Endothelial cell of umbilical vein (primary cell): Measurements from ENCODE around the gene DENND1C. TPM values are rescaled to one million over a fixed set of nuclear protein-coding genes. Genes with fewer than 3 reads are reported as not detected.

Source experiments
- BruUV-seq: library from RNA; stranded (reverse); fragments of 400-500 nt; replicated peaks from 2 replicates; lab custom pipeline; 2021; lab: Mats Ljungman, UMichigan
- CTCF ChIA-PET: fragments of 300-600, 350-600 bp; sonication (Branson Sonifier 250); formaldehyde crosslinking; loops from one replicate; lab custom pipeline; 2021; ENCODE audit warnings: antibody characterized with exemption, inconsistent platforms; lab: Charles Lee
- POLR2A ChIA-PET: fragments of 300-600, 350-600 bp; sonication (Branson Sonifier 250); formaldehyde crosslinking; loops from one replicate; lab custom pipeline; 2021; ENCODE audit warnings: antibody characterized with exemption, inconsistent platforms; lab: Charles Lee
- DNase-seq: peaks from one replicate; pipeline ENCODE4 v3.0.0-alpha.2; 2011; ENCODE audit warnings: low read depth, low spot score
- FAIRE-seq: peaks from 2 replicates; lab custom pipeline; 2011; peaks lifted over from hg19 to GRCh38; lab: Jason Lieb, UNC
- H2AFZ ChIP-seq: 2 replicates; pipeline ENCODE4 v1.6.0; 2012; ENCODE audit warnings: low read depth, low read length, control low read depth, inconsistent platforms
- H3K27ac ChIP-seq: 2 replicates; pipeline ENCODE4 v1.5.1; 2011; ENCODE audit warnings: low read depth, mild to moderate bottlenecking, control low read depth, low read length, moderate library complexity; ENCODE audit not compliant: insufficient read depth
- H3K27me3 ChIP-seq, 2 experiments: 2 replicates each; pipeline versions ENCODE4 v1.6.0 to v1.6.1; 2011; ENCODE audit warnings: low read length in 2 of 2, mixed read lengths in 1 of 2; ENCODE audit not compliant: control insufficient read depth in 2 of 2, insufficient read depth in 2 of 2
- H3K36me3 ChIP-seq, 2 experiments: 2 replicates in 1 of 2; 3 replicates in 1 of 2; pipeline ENCODE4 v1.5.1; 2011; ENCODE audit warnings: low read length in 2 of 2, mild to moderate bottlenecking in 1 of 2, moderate library complexity in 1 of 2; ENCODE audit not compliant: control insufficient read depth in 2 of 2, insufficient read depth in 2 of 2; ENCODE audit errors: extremely low read depth in 1 of 2
- H3K4me1 ChIP-seq: 3 replicates; pipeline ENCODE4 v1.5.1; 2011; ENCODE audit warnings: mild to moderate bottlenecking, low read length; ENCODE audit not compliant: control insufficient read depth, insufficient read depth; ENCODE audit errors: extremely low read depth
- H3K4me2 ChIP-seq: 2 replicates; pipeline ENCODE4 v1.6.1; 2011; ENCODE audit warnings: low read length, control low read depth, mixed read lengths; ENCODE audit not compliant: insufficient read depth
- H3K4me3 ChIP-seq, 3 experiments: fragments of 200-600 bp in 1 of 3; sonication (generic), shearing (Covaris generic) in 1 of 3; replicated peaks in 1 of 3; 2 replicates each; pipeline ENCODE4 v1.5.1; 2011 to 2016; ENCODE audit warnings: control low read depth in 3 of 3, low read length in 3 of 3, mild to moderate bottlenecking in 2 of 3, inconsistent platforms in 1 of 3, low read depth in 1 of 3, moderate library complexity in 1 of 3; ENCODE audit not compliant: insufficient read depth in 1 of 3
- H3K79me2 ChIP-seq: 2 replicates; pipeline ENCODE4 v1.6.0; 2012; ENCODE audit warnings: low read length, inconsistent platforms; ENCODE audit not compliant: control insufficient read depth, insufficient read depth
- H3K9ac ChIP-seq: replicated peaks from 2 replicates; pipeline ENCODE3; 2011; ENCODE audit warnings: low read length, control low read depth; ENCODE audit not compliant: insufficient read depth; ENCODE audit errors: extremely low read depth
- H3K9me1 ChIP-seq: replicated peaks from 3 replicates; pipeline ENCODE4 v1.6.0; 2011; ENCODE audit warnings: mild to moderate bottlenecking, low read length; ENCODE audit not compliant: control insufficient read depth, insufficient read depth; ENCODE audit errors: extremely low read depth
- H3K9me3 ChIP-seq: replicated peaks from 2 replicates; pipeline ENCODE4 v1.5.1; 2012; ENCODE audit warnings: low read length, inconsistent platforms; ENCODE audit not compliant: control insufficient read depth, insufficient read depth
- H4K20me1 ChIP-seq: replicated peaks from 2 replicates; pipeline ENCODE3; 2011; ENCODE audit warnings: mild to moderate bottlenecking, low read length; ENCODE audit not compliant: control insufficient read depth, insufficient read depth; ENCODE audit errors: extremely low read depth
- JUN ChIP-seq: IDR thresholded peaks from 2 replicates; pipeline ENCODE4 v1.6.1; 2011; ENCODE audit warnings: borderline replicate concordance, low read depth; ENCODE audit not compliant: insufficient read length, insufficient read depth
- POLR2A ChIP-seq: IDR thresholded peaks from 2 replicates; pipeline ENCODE4 v1.6.1; 2012; ENCODE audit warnings: low read depth, mild to moderate bottlenecking, control low read depth, low read length
- dilution Hi-C: fragments of 300-500 bp; cut with MboI; formaldehyde crosslinking; loops from one replicate; pipeline ENCODE4 v1.15.0; 2019; ENCODE audit warnings: low sequenced_read_pairs; ENCODE audit not compliant: extremely low pct_ligation_motif_present
- intact Hi-C: fragments of 100-400 bp; cut with micrococcal nuclease; formaldehyde crosslinking; loops from one replicate; pipeline ENCODE4 v1.10.0; 2022
- polyA plus RNA-seq, 4 experiments: library from polyadenylated mRNA; depleted of rRNA in 3 of 4; stranded (reverse) in 3 of 4; unstranded in 1 of 4; fragments of >200 nt; gene quantifications; 2 replicates each; pipeline versions ENCODE4 v1.2.1 to v1.2.3, GENCODE V29; 2011 to 2012; ENCODE audit warnings: missing spikeins in 1 of 4
- total RNA-seq: library from RNA; stranded (reverse); gene quantifications from 2 replicates; pipeline ENCODE4 v1.2.3, GENCODE V29; 2021

DENND1C gene
- total and polyA plus RNA-seq, 2 donors (not counting 3 experiments of a cell fraction or from before 2014, with no cell fraction given), result not detected

GRCh38 chr19:6452223-6452614 is 29.4 kb downstream of the DENND1C start:
- dilution Hi-C loops, result no loop called here

GRCh38 chr19:6451583-6452222 is 29.9 kb downstream of the DENND1C start:
- TF ChIP-seq JUN, result no peak
- FAIRE-seq (no peak), DNase-seq (no peak)
- Histone ChIP-seq H3K4me1 (no peaks in the 10 kb centered on the region), H3K9me3 (no peaks in the 10 kb centered on the region), H3K27me3 (no peaks in the 10 kb centered on the region), H3K79me2 (no peaks in the 10 kb centered on the region), H4K20me1 (no peaks in the 10 kb centered on the region), H3K9me1 (no peaks in the 10 kb centered on the region), H3K9ac (no peak overlapping the region), H3K27ac (no peak overlapping the region), H3K36me3 (peaks cover 2 to 6% of the 10 kb centered on the region in 2 experiments), H3K4me2 (no peak overlapping the region), H3K4me3 (no peak overlapping the region), H2AFZ (no peak overlapping the region)
- dilution Hi-C loops, result no loop called here
- BruUV-seq, result no TSS peak
- ChIA-PET POLR2A (no interaction called here), CTCF (no interaction called here)
- intact Hi-C loops, result no loop called here

More at GRCh38 chr19:6452223-6452614, 29.4 kb downstream of the DENND1C start:
- Histone ChIP-seq H2AFZ (no peak overlapping the region), H3K4me1 (no peaks in the 10 kb centered on the region), H3K4me2 (no peak overlapping the region), H3K79me2 (no peaks in the 10 kb centered on the region), H3K9me1 (no peaks in the 10 kb centered on the region), H4K20me1 (no peaks in the 10 kb centered on the region), H3K9me3 (no peaks in the 10 kb centered on the region), H3K36me3 (peaks cover 2 to 6% of the 10 kb centered on the region in 2 experiments), H3K27ac (no peak overlapping the region), H3K9ac (no peak overlapping the region), H3K27me3 (no peaks in the 10 kb centered on the region), H3K4me3 (no peak overlapping the region)
- no peak for TF ChIP-seq POLR2A
- FAIRE-seq (no peak), DNase-seq (no peak)
- BruUV-seq, result no TSS peak
- ChIA-PET CTCF (no interaction called here), POLR2A (no interaction called here)
- intact Hi-C loops, result no loop called here
